Measurements from ENCODE around the gene LRP1B.

Gene LRP1B

GRCh38 chr2:140246957-140247356, 1883.9 kb downstream of the LRP1B start:
- no peak for DNase-seq (ENCODE audit: low spot score)

DNA sequence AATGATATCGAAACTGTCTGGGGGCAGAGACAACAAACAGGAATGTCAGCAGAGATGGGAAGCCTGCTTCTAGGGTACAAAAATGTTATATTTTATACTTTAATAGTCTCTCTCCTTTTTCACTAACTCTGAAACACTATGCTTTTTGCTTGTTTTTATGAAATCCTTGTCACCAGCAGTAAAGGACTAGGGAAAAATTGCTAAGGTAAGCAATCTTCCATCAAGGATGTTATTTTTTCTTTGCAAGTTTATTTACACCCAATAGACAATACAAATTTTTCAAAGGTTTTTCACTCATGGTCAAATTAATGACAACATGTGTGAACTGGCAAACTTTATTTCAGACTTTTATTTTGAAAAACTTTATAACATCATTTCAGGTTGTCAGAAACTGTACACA, 1884.8 kb downstream of the LRP1B start:
- DNase-seq (ENCODE audit: low spot score): no peak

DNA sequence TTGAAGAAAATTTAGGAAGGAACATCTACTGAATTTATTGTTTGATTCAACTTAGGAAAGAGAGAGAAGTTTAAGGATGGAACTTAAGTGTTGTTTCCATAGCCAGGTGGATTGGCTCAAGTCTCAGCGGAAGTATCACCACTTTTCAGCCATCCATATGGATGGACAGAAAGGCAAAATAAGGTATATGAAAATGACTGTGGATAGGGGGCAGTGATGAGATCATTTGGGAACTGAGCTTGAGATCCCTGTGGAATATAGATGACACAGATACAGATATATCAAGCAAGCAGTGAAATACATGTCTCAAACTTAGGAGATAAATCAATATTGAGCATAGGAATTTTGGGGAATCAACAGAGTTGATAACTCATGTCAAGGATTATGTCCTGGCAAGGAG, 1887.9 kb downstream of the LRP1B start:
- no peak for DNase-seq (ENCODE audit: low spot score)

DNA sequence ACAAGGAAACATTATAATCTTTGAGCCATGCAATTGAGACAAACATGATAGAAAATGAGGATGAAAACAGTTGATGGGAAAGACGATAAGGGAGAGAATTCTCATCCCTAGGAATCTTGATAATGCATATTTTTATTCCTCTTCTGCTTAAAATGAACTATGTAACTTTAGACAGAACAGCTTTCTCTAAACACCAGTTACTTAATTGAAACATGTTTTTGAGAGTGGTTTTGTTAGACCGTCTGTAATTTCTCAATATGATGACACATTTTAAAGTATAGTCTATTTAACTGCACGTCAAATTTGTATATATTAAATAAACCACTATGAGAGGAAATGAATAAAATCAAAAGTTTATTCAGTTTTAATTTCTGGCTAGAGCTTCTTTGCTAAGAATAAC, 1896.7 kb downstream of the LRP1B start:
- DNase-seq (ENCODE audit: low spot score): no peak

DNA sequence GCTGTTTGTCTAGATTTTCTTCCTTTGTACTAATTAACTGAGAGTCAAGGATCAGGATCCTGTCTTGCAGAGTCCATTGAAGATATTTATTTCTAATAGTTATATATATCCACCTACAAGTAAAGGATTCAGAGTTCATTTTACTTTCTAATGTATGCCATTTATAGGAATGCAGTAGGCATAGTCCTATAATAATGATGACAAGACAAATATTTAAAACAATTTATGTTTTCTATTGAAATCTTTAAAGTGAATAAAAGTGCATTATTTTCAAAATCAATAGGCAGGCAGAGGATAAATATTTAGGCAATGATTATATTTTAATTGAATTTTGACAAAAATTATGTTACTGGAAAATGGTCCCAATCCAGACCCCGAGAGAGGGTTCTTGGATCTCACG, 1919.9 kb downstream of the LRP1B start:
- no peak for DNase-seq (ENCODE audit: low spot score)

- no peak for DNase-seq (ENCODE audit: low spot score)
Observed at GRCh38 chr2:140205093-140205492, 1925.7 kb downstream of the LRP1B start.

DNA sequence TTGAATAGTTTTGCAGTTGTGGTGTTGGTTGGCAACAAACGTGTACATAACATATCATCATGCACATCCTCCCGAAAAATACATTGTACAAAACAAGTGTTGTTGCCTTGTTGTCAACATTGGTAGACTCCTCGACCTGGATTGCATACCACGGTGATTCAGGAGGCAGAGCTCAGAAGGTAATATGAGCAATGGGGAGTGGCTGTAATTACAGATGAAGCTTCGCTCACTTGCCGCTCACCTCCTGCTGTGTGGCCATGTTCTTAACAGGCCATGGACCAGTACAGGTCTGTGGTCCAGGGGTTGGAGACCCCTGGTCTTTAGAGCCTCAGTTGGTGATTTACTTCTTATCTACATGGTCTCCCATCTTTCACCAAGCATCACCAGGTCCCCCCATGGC, 1927.5 kb downstream of the LRP1B start:
- DNase-seq (ENCODE audit: low spot score): no peak

DNA sequence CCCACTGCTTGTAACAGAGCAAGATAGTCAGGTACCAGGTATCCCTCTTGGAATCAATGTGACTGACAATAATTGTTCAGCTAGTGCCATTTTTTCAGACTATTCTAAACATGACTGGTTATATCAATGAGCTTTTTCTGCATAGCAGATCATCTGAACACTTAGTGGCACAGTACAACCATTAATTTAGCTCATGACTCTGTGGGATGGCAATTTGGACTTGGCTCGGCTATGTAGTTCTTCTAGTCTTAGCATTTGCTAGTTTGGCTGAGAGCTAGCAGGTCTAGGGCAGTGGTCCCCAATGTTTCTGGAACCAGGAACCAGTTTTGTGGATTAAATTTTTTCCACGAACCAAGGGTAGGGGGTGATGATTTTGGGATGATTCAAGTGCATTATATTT, 1929.2 kb downstream of the LRP1B start:
- no peak for DNase-seq (ENCODE audit: low spot score)

- no peak for DNase-seq (ENCODE audit: low spot score)
Observed at GRCh38 chr2:140200764-140201163, 1930.1 kb downstream of the LRP1B start.

DNA sequence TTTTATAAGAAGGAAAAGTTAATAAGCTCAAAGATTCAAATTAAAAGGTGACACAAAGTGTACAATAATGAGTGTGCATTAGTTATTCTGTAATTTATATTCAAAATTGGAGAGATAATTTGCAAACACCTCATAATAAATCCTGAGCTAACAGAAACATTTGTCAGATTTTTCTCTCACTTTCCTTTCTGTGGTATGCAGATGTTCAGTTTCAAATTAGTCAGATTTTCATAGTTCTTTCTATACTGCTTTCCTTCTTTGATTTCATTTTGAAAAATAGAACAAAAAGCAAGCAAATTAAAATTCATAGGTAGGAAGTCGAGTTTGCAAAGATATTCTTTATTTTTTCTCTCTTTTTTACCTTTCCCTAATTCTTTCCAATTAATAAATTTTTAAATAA, 1930.5 kb downstream of the LRP1B start:
- DNase-seq (ENCODE audit: low spot score): no peak

- no peak for DNase-seq (ENCODE audit: low spot score)
Observed at GRCh38 chr2:140199312-140199711, 1931.5 kb downstream of the LRP1B start.

GRCh38 chr2:140187086-140187485, 1943.7 kb downstream of the LRP1B start:
- no peak for DNase-seq (ENCODE audit: low spot score)

- no peak for DNase-seq (ENCODE audit: low spot score)
Observed at GRCh38 chr2:140186313-140186712, 1944.5 kb downstream of the LRP1B start.

DNA sequence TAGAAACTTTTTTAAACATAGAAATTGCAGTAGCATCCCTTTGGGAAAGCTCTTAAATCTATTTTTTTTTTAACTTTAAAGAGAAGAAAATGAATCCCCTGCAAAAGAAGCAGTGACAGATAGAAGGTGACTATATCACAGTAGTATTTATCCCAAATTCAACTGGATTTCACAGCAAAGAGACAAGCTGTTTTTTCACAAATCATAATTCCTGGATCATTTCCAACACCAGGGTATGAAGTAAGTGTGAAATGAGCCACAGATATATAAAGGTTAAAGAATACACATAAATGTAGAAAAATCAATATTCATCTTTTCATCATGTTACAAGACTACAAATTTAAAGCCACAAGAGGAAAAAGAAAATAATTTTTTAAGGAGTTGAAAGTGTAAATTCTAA, 1945.7 kb downstream of the LRP1B start:
- no peak for DNase-seq (ENCODE audit: low spot score)

- no peak for DNase-seq (ENCODE audit: low spot score)
Observed at GRCh38 chr2:140183056-140183765, 1947.6 kb downstream of the LRP1B start.

Data from germinal center (tissue), 1 donor.